Omental fat pad (tissue), 4 donors: ENCODE measurements around the gene CDK5R1. TPM values are rescaled to one million over a fixed set of nuclear protein-coding genes. Genes with fewer than 3 reads are reported as not detected.
A peak's percentile ranks its signal among the peaks of the same experiment; 100 is the strongest.

Experiments used
- ATAC-seq: fragments of 150-250 bp; one replicate; pipeline ENCODE4 v1.9.1; 2016; ENCODE audit warnings: mild to moderate bottlenecking, moderate library complexity; ENCODE audit not compliant: low FRiP score
- DNase-seq: peaks from one replicate; pipeline ENCODE4 v3.0.0-alpha.2; 2019; ENCODE audit warnings: low spot score
- total RNA-seq, 4 donors: library from RNA; depleted of rRNA; stranded (reverse); fragments of >200 nt; gene quantifications; one replicate each; pipeline ENCODE4 v1.1.0, GENCODE V29; 2016
- TF ChIP-seq, protein P1 (sequence below), 3 donors: fragments of 450-650 bp; IDR thresholded peaks; one replicate each; pipeline ENCODE4 v1.5.1; 2016 to 2017; ENCODE audit warnings: antibody characterized with exemption in 3 of 3, mild to moderate bottlenecking in 3 of 3, moderate library complexity in 2 of 3

CDK5R1 gene
- total RNA-seq, 4 donors from 2014 or later, result 1.1 to 2.6 (median 1.8) TPM

DNA sequence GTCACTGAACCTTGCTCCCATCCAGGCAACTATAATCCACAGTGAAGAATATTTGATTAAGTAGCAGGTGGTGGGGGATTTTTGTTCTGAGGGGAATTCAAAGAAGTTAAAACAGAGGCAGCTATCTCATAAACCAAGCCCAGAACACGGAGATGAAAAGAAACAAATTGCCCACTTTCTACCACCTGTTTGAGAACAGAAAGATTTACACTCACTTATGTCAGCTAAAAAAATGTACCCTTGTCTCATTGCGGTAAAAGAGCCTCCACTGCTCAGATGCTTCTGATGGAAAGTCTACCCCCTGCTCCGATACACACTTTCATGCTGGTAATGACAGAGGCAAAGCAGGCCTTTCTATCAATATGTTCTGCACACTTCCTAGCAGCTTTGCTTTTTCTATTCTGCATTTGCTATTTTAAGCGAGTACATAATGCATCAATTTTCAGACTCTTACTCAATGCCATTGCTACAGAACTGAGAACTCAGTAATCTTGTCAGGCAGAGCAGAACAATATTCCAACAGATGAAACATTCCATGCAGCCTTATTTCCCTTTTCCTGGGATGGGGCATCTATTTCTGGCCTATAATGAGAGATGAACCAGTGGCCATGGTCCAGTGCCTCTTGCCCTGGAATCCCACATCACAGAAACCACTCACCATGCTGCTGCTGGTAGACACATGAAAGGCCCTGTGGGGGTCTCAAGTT is 29.0 kb downstream of the CDK5R1 start:
- no peak for ATAC-seq
- TF ChIP-seq, protein P1, sequence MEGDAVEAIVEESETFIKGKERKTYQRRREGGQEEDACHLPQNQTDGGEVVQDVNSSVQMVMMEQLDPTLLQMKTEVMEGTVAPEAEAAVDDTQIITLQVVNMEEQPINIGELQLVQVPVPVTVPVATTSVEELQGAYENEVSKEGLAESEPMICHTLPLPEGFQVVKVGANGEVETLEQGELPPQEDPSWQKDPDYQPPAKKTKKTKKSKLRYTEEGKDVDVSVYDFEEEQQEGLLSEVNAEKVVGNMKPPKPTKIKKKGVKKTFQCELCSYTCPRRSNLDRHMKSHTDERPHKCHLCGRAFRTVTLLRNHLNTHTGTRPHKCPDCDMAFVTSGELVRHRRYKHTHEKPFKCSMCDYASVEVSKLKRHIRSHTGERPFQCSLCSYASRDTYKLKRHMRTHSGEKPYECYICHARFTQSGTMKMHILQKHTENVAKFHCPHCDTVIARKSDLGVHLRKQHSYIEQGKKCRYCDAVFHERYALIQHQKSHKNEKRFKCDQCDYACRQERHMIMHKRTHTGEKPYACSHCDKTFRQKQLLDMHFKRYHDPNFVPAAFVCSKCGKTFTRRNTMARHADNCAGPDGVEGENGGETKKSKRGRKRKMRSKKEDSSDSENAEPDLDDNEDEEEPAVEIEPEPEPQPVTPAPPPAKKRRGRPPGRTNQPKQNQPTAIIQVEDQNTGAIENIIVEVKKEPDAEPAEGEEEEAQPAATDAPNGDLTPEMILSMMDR (IDR thresholded peaks at IDR 0.05), result no peak

DNA sequence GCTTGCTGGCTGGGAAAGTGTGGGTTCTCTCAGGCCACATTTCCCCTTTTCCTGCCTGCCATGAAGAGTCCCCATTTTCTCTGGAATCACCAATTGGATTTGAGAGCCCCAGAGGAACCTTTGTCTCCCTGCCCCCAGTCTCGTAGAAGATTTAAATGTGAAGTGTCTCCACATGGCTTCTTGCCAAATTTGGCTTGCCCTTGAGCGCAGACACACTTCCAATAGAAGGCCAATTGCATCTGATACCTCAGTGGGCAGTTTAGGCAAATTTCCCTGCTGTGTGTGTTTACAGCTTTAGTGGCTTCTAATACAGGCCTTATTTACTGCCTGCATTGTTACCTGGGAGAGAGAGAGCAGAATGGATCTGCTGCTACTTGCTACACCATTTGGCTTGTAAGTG is 29.7 kb downstream of the CDK5R1 start:
- DNase-seq (no peak), ATAC-seq (no peak)
- TF ChIP-seq, protein P1 (IDR thresholded peaks at IDR 0.05), result no peak

More for the DNA sequence above, 29.0 kb downstream of the CDK5R1 start:
- DNase-seq, result no peak

DNA sequence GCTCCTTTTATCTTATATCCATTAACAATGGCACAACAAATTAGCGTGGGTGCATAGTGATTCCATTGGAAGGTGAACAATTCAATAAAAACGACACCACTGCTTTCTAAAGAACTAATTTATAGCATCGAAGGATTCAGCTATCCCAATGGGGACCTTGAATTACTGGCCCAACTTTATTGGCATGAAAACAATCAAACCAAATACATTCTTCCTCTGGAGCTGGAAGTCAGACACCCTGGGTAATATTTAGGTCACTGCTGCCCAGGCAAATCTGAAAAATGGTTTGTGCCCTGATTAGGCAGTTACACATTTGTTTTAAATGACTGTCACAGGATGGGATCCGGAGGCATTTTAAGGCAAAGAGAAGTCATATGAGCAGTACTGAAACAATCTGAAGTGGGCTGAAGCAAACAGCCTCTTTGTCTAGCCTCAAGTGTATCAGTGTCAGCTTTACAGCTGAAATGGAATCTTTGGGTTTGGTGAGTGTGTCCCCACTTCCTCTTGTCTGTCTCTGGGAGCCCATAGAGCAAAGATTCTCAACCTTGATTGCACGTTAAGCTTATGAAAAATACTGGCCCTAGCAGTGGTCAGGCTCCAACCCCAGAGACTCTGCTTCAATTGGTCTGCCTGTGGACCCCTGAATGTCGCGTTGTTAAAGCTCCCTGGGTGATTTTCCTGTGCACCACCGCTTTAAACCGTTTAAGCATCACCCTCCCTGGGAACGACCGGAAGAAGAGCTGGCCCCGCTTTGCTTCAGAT is 30.3 kb downstream of the CDK5R1 start:
- ATAC-seq (no peak), DNase-seq (no peak)
- TF ChIP-seq, protein P1 (IDR thresholded peaks at IDR 0.05), result no peak

DNA sequence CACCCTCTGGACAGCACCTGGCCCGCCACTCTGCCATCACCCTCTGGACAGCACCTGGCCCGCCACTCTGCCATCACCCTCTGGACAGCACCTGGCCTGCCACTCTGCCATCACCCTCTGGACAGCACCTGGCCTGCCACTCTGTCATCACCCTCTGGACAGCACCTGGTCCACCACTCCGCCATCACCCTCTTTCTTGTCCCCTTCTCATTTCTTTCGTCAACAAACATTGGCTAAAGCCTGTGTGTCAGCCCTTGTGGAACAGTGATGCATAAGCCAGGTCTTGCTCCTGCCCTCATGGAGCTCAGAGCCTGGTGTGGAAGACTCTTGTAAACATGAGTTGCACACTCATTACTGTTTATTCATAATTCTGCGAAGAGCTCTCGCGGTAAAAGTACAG is 31.2 kb downstream of the CDK5R1 start:
- no peak for ATAC-seq
- TF ChIP-seq, protein P1 (IDR thresholded peaks at IDR 0.05), result no peak
- DNase-seq, result no peak

DNA sequence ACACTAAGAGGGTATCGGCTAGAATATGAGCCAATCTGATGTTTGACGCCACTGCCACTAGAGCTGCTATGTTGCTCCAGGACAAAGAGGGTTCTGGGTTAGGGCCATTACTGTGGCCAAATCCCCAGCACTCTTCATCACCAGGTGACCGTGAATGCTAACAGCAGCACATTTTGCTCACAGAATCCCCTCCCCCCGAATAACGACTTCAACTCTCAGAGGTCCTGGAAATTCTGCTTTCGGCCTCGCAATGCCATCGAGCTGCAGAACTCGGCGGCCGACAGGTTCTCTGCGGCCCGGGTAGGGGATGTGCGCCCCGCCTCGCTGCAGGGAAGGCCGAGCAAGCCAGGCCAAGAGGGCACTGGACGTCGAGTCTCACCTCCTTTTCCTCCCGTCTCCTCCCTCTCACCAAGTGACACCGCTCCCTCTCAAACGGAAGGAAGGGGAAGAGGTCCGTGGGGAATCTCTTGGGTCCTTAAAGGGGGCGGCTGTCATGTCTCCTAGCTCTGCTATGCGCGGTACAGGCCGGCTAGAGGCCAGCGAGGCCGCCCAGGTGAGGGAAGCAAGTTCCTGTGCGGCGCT is 31.9 kb downstream of the CDK5R1 start:
- no peak for DNase-seq
- TF ChIP-seq, protein P1 (IDR thresholded peaks at IDR 0.05), result no peak
- ATAC-seq, result no peak

DNA sequence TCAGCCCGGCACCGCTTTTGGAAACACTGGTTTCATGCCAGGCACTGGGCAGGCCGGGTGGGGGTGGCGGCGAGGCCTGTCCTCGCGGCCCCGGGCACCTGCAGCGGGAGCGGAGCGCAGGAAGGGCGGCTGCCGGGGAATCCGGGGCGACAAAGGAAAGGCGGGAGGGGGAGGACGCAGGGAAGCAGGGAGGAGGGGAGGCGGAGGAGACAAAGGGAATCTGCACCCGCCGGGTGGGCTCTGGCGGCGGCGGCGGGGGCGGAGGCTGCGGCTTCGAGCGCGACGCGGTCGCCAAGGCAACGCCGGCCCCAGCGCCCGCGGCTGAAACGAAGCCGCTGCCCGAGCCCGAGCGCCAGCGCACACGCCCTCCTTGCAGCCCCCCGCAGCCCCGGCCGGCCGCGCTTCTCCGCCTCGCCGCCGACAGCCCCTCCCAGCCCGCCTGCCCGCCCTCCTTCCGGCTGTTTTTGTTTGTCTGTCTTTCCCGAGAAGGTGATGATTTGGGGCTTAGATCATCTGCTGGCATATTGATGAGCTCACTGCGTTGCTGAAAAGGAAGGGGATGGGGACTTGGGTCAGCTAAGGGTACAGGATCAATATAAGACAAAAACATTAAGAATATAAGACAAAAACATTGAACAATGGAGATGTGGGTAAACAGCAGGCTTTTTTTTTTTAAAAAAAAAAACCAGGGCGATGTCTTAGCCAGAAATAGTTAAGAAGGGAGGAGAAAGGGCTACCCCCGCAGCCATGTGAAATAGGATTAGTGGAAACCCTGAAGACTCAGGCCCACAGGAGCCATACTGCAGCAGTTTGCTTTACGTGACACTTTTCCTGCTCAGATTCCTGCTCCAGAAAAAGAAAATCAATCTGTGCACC is 32.7 kb downstream of the CDK5R1 start:
- no peak for DNase-seq
- TF ChIP-seq, protein P1 (IDR thresholded peaks at IDR 0.05), result no peak
- peak; percentile 71 for ATAC-seq
